ENCODE results near the gene IWS1.

DNA sequence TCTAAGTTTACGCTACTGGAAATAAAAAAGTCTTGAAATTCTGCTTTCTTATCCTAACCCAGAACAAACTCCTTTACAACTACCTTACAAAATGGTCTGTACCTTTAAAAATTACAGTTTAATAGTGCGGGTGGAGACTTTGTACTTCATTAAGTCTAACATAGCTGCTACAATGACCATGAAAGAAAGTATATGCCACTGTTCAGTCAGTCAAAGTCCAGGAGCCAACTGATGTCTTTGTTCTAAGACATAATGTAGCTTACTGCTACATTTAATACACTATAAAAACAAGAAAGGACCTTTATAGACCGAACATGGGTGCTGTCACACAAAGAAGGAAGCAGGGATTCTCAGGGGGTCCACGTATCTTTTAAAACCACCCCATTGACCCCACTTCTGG is 36.0 kb downstream of the IWS1 start:
- TF ChIP-seq POLR2AphosphoS5 (IDR thresholded peaks at IDR 0.05; ENCODE audit: low read depth, low read length): no peak
- TF ChIP-seq, protein P1, sequence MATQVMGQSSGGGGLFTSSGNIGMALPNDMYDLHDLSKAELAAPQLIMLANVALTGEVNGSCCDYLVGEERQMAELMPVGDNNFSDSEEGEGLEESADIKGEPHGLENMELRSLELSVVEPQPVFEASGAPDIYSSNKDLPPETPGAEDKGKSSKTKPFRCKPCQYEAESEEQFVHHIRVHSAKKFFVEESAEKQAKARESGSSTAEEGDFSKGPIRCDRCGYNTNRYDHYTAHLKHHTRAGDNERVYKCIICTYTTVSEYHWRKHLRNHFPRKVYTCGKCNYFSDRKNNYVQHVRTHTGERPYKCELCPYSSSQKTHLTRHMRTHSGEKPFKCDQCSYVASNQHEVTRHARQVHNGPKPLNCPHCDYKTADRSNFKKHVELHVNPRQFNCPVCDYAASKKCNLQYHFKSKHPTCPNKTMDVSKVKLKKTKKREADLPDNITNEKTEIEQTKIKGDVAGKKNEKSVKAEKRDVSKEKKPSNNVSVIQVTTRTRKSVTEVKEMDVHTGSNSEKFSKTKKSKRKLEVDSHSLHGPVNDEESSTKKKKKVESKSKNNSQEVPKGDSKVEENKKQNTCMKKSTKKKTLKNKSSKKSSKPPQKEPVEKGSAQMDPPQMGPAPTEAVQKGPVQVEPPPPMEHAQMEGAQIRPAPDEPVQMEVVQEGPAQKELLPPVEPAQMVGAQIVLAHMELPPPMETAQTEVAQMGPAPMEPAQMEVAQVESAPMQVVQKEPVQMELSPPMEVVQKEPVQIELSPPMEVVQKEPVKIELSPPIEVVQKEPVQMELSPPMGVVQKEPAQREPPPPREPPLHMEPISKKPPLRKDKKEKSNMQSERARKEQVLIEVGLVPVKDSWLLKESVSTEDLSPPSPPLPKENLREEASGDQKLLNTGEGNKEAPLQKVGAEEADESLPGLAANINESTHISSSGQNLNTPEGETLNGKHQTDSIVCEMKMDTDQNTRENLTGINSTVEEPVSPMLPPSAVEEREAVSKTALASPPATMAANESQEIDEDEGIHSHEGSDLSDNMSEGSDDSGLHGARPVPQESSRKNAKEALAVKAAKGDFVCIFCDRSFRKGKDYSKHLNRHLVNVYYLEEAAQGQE (IDR thresholded peaks at IDR 0.05; ENCODE audit: insufficient read depth in 1 of 2, low read depth in 2 of 2, low read length in 2 of 2): no peak

All from PFSK-1 (cell line).